ENCODE results near the gene TNXB. TPM values are rescaled to one million over a fixed set of nuclear protein-coding genes. Genes with fewer than 3 reads are reported as not detected.

Gene TNXB
- total and polyA plus RNA-seq, 2 experiments from 2014 or later = 2.0 to 6.0 TPM

DNA sequence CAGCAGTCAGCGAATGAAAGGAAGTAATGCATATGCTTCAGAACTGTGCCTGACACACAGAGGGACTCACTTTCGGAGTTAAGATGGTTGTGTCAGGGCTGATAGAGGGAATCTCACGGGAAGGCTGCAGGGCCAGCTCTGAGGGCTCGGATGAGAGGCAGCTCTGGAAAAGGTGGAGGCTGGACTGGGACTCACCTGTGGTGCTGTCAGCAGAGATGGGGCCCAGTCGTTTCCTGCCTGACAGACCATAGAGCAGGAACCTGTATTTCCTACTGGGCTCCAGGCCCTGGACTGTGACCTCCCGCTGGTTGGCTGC lies 61.6 kb downstream of the TNXB start:
- H2AFZ ChIP-seq = no peak overlapping the region
- H4K20me1 ChIP-seq (replicated peaks; ENCODE audit: insufficient read depth) = no peaks in the 10 kb centered on the region
- no peak overlapping the region for H3K4me3 ChIP-seq
- no peak overlapping the region for H3K27ac Mint-ChIP-seq
- H3K4me3 Mint-ChIP-seq = no peak overlapping the region
- no peak for DNase-seq (ENCODE audit: low spot score)
- no peaks in the 10 kb centered on the region for H3K36me3 ChIP-seq (ENCODE audit: insufficient read depth)
- no peaks in the 10 kb centered on the region for H3K79me2 ChIP-seq (replicated peaks; ENCODE audit: insufficient read depth)
- no peak for TF ChIP-seq NANOG (IDR thresholded peaks at IDR 0.05; ENCODE audit: borderline replicate concordance)
- TF ChIP-seq, protein P1, sequence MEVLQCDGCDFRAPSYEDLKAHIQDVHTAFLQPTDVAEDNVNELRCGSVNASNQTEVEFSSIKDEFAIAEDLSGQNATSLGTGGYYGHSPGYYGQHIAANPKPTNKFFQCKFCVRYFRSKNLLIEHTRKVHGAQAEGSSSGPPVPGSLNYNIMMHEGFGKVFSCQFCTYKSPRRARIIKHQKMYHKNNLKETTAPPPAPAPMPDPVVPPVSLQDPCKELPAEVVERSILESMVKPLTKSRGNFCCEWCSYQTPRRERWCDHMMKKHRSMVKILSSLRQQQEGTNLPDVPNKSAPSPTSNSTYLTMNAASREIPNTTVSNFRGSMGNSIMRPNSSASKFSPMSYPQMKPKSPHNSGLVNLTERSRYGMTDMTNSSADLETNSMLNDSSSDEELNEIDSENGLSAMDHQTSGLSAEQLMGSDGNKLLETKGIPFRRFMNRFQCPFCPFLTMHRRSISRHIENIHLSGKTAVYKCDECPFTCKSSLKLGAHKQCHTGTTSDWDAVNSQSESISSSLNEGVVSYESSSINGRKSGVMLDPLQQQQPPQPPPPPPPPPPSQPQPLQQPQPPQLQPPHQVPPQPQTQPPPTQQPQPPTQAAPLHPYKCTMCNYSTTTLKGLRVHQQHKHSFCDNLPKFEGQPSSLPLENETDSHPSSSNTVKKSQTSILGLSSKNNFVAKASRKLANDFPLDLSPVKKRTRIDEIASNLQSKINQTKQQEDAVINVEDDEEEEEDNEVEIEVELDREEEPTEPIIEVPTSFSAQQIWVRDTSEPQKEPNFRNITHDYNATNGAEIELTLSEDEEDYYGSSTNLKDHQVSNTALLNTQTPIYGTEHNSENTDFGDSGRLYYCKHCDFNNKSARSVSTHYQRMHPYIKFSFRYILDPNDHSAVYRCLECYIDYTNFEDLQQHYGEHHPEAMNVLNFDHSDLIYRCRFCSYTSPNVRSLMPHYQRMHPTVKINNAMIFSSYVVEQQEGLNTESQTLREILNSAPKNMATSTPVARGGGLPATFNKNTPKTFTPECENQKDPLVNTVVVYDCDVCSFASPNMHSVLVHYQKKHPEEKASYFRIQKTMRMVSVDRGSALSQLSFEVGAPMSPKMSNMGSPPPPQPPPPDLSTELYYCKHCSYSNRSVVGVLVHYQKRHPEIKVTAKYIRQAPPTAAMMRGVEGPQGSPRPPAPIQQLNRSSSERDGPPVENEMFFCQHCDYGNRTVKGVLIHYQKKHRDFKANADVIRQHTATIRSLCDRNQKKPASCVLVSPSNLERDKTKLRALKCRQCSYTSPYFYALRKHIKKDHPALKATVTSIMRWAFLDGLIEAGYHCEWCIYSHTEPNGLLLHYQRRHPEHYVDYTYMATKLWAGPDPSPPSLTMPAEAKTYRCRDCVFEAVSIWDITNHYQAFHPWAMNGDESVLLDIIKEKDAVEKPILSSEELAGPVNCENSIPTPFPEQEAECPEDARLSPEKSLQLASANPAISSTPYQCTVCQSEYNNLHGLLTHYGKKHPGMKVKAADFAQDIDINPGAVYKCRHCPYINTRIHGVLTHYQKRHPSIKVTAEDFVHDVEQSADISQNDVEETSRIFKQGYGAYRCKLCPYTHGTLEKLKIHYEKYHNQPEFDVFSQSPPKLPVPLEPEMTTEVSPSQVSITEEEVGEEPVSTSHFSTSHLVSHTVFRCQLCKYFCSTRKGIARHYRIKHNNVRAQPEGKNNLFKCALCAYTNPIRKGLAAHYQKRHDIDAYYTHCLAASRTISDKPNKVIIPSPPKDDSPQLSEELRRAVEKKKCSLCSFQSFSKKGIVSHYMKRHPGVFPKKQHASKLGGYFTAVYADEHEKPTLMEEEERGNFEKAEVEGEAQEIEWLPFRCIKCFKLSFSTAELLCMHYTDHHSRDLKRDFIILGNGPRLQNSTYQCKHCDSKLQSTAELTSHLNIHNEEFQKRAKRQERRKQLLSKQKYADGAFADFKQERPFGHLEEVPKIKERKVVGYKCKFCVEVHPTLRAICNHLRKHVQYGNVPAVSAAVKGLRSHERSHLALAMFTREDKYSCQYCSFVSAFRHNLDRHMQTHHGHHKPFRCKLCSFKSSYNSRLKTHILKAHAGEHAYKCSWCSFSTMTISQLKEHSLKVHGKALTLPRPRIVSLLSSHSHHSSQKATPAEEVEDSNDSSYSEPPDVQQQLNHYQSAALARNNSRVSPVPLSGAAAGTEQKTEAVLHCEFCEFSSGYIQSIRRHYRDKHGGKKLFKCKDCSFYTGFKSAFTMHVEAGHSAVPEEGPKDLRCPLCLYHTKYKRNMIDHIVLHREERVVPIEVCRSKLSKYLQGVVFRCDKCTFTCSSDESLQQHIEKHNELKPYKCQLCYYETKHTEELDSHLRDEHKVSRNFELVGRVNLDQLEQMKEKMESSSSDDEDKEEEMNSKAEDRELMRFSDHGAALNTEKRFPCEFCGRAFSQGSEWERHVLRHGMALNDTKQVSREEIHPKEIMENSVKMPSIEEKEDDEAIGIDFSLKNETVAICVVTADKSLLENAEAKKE (CRISPR knock-in tag; IDR thresholded peaks at IDR 0.05) = no peak
- TF ChIP-seq POLR2AphosphoS5 (IDR thresholded peaks at IDR 0.05; ENCODE audit: low read depth) = no peak
- TF ChIP-seq, protein P2, sequence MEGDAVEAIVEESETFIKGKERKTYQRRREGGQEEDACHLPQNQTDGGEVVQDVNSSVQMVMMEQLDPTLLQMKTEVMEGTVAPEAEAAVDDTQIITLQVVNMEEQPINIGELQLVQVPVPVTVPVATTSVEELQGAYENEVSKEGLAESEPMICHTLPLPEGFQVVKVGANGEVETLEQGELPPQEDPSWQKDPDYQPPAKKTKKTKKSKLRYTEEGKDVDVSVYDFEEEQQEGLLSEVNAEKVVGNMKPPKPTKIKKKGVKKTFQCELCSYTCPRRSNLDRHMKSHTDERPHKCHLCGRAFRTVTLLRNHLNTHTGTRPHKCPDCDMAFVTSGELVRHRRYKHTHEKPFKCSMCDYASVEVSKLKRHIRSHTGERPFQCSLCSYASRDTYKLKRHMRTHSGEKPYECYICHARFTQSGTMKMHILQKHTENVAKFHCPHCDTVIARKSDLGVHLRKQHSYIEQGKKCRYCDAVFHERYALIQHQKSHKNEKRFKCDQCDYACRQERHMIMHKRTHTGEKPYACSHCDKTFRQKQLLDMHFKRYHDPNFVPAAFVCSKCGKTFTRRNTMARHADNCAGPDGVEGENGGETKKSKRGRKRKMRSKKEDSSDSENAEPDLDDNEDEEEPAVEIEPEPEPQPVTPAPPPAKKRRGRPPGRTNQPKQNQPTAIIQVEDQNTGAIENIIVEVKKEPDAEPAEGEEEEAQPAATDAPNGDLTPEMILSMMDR (conservative IDR thresholded peaks at IDR 0.05; ENCODE audit: low read depth in 2 of 2) = no peak
- TF ChIP-seq CREB1 (CRISPR knock-in tag; IDR thresholded peaks at IDR 0.05; ENCODE audit: low read depth) = no peak
- no peak for TF ChIP-seq ZNF331 (CRISPR knock-in tag; IDR thresholded peaks at IDR 0.05; ENCODE audit: low read depth)
- no peak for TF ChIP-seq ZNF114 (CRISPR knock-in tag; IDR thresholded peaks at IDR 0.05)
- TF ChIP-seq, protein P3, sequence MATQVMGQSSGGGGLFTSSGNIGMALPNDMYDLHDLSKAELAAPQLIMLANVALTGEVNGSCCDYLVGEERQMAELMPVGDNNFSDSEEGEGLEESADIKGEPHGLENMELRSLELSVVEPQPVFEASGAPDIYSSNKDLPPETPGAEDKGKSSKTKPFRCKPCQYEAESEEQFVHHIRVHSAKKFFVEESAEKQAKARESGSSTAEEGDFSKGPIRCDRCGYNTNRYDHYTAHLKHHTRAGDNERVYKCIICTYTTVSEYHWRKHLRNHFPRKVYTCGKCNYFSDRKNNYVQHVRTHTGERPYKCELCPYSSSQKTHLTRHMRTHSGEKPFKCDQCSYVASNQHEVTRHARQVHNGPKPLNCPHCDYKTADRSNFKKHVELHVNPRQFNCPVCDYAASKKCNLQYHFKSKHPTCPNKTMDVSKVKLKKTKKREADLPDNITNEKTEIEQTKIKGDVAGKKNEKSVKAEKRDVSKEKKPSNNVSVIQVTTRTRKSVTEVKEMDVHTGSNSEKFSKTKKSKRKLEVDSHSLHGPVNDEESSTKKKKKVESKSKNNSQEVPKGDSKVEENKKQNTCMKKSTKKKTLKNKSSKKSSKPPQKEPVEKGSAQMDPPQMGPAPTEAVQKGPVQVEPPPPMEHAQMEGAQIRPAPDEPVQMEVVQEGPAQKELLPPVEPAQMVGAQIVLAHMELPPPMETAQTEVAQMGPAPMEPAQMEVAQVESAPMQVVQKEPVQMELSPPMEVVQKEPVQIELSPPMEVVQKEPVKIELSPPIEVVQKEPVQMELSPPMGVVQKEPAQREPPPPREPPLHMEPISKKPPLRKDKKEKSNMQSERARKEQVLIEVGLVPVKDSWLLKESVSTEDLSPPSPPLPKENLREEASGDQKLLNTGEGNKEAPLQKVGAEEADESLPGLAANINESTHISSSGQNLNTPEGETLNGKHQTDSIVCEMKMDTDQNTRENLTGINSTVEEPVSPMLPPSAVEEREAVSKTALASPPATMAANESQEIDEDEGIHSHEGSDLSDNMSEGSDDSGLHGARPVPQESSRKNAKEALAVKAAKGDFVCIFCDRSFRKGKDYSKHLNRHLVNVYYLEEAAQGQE (IDR thresholded peaks at IDR 0.05; ENCODE audit: unreplicated experiment) = no peak
- no peak for TF ChIP-seq STAT1 (IDR thresholded peaks at IDR 0.05; ENCODE audit: unreplicated experiment)
- TF ChIP-seq JUNB (IDR thresholded peaks at IDR 0.05; ENCODE audit: unreplicated experiment) = no peak
- no peak for TF ChIP-seq EZH2phosphoT487 (IDR thresholded peaks at IDR 0.05; ENCODE audit: unreplicated experiment)
- TF ChIP-seq EZH2 (IDR thresholded peaks at IDR 0.05; ENCODE audit: low read depth, unreplicated experiment) = no peak
- no peaks in the 10 kb centered on the region for H3K27me3 ChIP-seq (ENCODE audit: insufficient read depth)
- no peaks in the 10 kb centered on the region; the same call in 1 of the 2 replicates for H3K4me1 ChIP-seq (ENCODE audit: insufficient read depth)
- H3K36me3 Mint-ChIP-seq (ENCODE audit: low read depth) = no peaks in the 10 kb centered on the region
- no peaks in the 10 kb centered on the region for H3K9me2 ChIP-seq (ENCODE audit: insufficient read depth)
- no peak overlapping the region for H3K4me2 ChIP-seq
- ATAC-seq = no peak
- H3K9me3 Mint-ChIP-seq = no peaks in the 10 kb centered on the region; the same call in 2 of the 3 replicates
- H3K4me1 Mint-ChIP-seq = peaks cover 3% of the 10 kb centered on the region; the same call in 2 of the 3 replicates
- 0 out of 2 replicates have a peak, but pooled peaks cover 3% of the 10 kb centered on the region for H3F3A ChIP-seq (replicated peaks; ENCODE audit: low read depth)
- H3K27me3 Mint-ChIP-seq (ENCODE audit: insufficient read depth, low read depth, poor library complexity) = peaks cover 9% of the 10 kb centered on the region
- no peak overlapping the region for H3K27ac ChIP-seq (ENCODE audit: low read depth)
